GM21526 (cell line): ENCODE data around the gene SPRR4.

ENCODE experiments used
- ATAC-seq: cut with Tn5 transposase; IDR thresholded peaks from one replicate; pipeline ENCODE4 v1.9.1; 2021; ENCODE audit warnings: moderate library complexity; ENCODE audit not compliant: unreplicated experiment, low FRiP score

The SPRR4 gene

GRCh38 chr1:152970495-152970894, at the start of gene SPRR4:
TSS of gene SPRR4 (plus strand) at chr1:152970648. CDS start at chr1:152971891, 1,243 bp downstream.
- ATAC-seq, result no peak

GRCh38 chr1:152924191-152924590, 46.3 kb upstream of the SPRR4 start:
- ATAC-seq, result no peak

GRCh38 chr1:152926091-152926490, 44.4 kb upstream of the SPRR4 start:
- ATAC-seq, result no peak

GRCh38 chr1:152928671-152929070, 41.8 kb upstream of the SPRR4 start:
- ATAC-seq, result no peak

GRCh38 chr1:152932170-152932811, 38.2 kb upstream of the SPRR4 start:
- no peak for ATAC-seq

GRCh38 chr1:152933196-152933595, 37.3 kb upstream of the SPRR4 start:
- no peak for ATAC-seq

GRCh38 chr1:152940614-152941013, 29.8 kb upstream of the SPRR4 start:
- no peak for ATAC-seq

GRCh38 chr1:152941037-152941711, 29.3 kb upstream of the SPRR4 start:
- no peak for ATAC-seq

GRCh38 chr1:152942161-152942560, 28.3 kb upstream of the SPRR4 start:
- no peak for ATAC-seq

- no peak for ATAC-seq
These were observed 24.2 kb upstream of the SPRR4 start for GRCh38 chr1:152946248-152946647.

- ATAC-seq, result no peak
These were observed 23.7 kb upstream of the SPRR4 start, which contains the start of gene SPRR5 for GRCh38 chr1:152946651-152947256. TSS of gene SPRR5 (plus strand) at chr1:152947206. CDS start at chr1:152948555, 1,349 bp downstream.

- ATAC-seq, result no peak
These were observed 18.7 kb upstream of the SPRR4 start for GRCh38 chr1:152951711-152952110.

GRCh38 chr1:152953761-152954160, 16.7 kb upstream of the SPRR4 start:
- ATAC-seq, result no peak

GRCh38 chr1:152954436-152954835, 16.0 kb upstream of the SPRR4 start:
- no peak for ATAC-seq

GRCh38 chr1:152957561-152957960, 12.9 kb upstream of the SPRR4 start:
- no peak for ATAC-seq

GRCh38 chr1:152959273-152959672, 11.2 kb upstream of the SPRR4 start:
- no peak for ATAC-seq

GRCh38 chr1:152959801-152960451, 10.5 kb upstream of the SPRR4 start:
- no peak for ATAC-seq

- ATAC-seq, result no peak
These were observed 9.9 kb upstream of the SPRR4 start for GRCh38 chr1:152960452-152961044.

- ATAC-seq, result no peak
These were observed 9.1 kb upstream of the SPRR4 start for GRCh38 chr1:152961226-152961891.

- ATAC-seq, result no peak
These were observed 7.5 kb upstream of the SPRR4 start for GRCh38 chr1:152962876-152963415.
